Upper lobe of left lung (tissue), 6 donors: ENCODE measurements around the gene HGS. TPM values are rescaled to one million over a fixed set of nuclear protein-coding genes. Genes with fewer than 3 reads are reported as not detected.

Source experiments
- ATAC-seq, 2 donors: fragments of 200-7000 bp; cut with Tn5 transposase; one replicate each; pipeline ENCODE4 v1.9.1; 2022; ENCODE audit warnings: mild to moderate bottlenecking in 2 of 2, moderate library complexity in 2 of 2; ENCODE audit not compliant: low FRiP score in 2 of 2
- DNase-seq, 2 donors: peaks; one replicate each; pipeline ENCODE4 v3.0.0-alpha.2; 2019 to 2020
- H3K27ac ChIP-seq, 4 donors: fragments of 200-600 bp; sonication (generic); one replicate each; pipeline ENCODE4 v1.5.1; 2016 to 2019
- H3K27me3 ChIP-seq, 4 donors: fragments of 200-600 bp; sonication (generic); one replicate each; pipeline ENCODE4 v1.5.1; 2017 to 2019
- H3K36me3 ChIP-seq, 4 donors: fragments of 200-600 bp; sonication (generic); one replicate each; pipeline ENCODE4 v1.5.1; 2016 to 2019
- H3K4me1 ChIP-seq, 4 donors: fragments of 200-600 bp; sonication (generic); one replicate each; pipeline ENCODE4 v1.5.1; 2018 to 2019
- H3K4me3 ChIP-seq, 4 donors: fragments of 200-600 bp; sonication (generic); one replicate each; pipeline ENCODE4 v1.5.1; 2017 to 2019; ENCODE audit warnings: mild to moderate bottlenecking in 2 of 4, moderate library complexity in 1 of 4
- H3K9me3 ChIP-seq, 4 donors: fragments of 200-600 bp; sonication (generic); one replicate each; pipeline ENCODE4 v1.5.1; 2018 to 2019
- EP300 ChIP-seq, 4 donors: sonication (generic); formaldehyde crosslinking; IDR thresholded peaks; one replicate each; pipeline ENCODE4 v1.5.1; 2017; ENCODE audit warnings: antibody characterized with exemption in 4 of 4, control low read depth in 2 of 4
- POLR2A ChIP-seq, 4 donors: fragments of 450-650 bp; IDR thresholded peaks; one replicate each; pipeline ENCODE4 v1.5.1; 2016 to 2017; ENCODE audit warnings: antibody characterized with exemption in 4 of 4, mild to moderate bottlenecking in 2 of 4
- POLR2AphosphoS5 ChIP-seq, 2 donors: sonication (generic); formaldehyde crosslinking; IDR thresholded peaks; one replicate each; pipeline ENCODE4 v1.5.1; 2017; ENCODE audit warnings: antibody characterized with exemption in 2 of 2
- WGBS, 2 donors: methylation state at CpG; one replicate each; pipeline ENCODE4 v1.1.5; 2017 to 2018; 5-methylcytosine and 5-hydroxymethylcytosine counted together
- total RNA-seq, 6 donors: library from RNA; depleted of rRNA in 4 of 6; stranded (reverse); fragments of >200 nt in 4 of 6; gene quantifications; one replicate each; pipeline versions ENCODE4 v1.1.0 to v1.2.1, GENCODE V29; 2016 to 2021
- TF ChIP-seq, protein P1 (sequence below), 6 experiments: fragments of 450-650 bp in 4 of 6; fragments of 200-600 bp in 2 of 6; sonication (generic) in 2 of 6; IDR thresholded peaks; one replicate each; pipeline ENCODE4 v1.5.1; 2016 to 2019; ENCODE audit warnings: antibody characterized with exemption in 6 of 6
- donor health status: DM: no; HTN: no; CAD: no; lungs with moderate emphysema.
- donor health status: DM: no; HTN: yes; CAD: no; lungs with severe emphysema.

Gene HGS, protein sequence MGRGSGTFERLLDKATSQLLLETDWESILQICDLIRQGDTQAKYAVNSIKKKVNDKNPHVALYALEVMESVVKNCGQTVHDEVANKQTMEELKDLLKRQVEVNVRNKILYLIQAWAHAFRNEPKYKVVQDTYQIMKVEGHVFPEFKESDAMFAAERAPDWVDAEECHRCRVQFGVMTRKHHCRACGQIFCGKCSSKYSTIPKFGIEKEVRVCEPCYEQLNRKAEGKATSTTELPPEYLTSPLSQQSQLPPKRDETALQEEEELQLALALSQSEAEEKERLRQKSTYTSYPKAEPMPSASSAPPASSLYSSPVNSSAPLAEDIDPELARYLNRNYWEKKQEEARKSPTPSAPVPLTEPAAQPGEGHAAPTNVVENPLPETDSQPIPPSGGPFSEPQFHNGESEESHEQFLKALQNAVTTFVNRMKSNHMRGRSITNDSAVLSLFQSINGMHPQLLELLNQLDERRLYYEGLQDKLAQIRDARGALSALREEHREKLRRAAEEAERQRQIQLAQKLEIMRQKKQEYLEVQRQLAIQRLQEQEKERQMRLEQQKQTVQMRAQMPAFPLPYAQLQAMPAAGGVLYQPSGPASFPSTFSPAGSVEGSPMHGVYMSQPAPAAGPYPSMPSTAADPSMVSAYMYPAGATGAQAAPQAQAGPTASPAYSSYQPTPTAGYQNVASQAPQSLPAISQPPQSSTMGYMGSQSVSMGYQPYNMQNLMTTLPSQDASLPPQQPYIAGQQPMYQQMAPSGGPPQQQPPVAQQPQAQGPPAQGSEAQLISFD
- 100 to 1,000 TPM in 4 of 6 donors, 10 to 100 TPM in 2; 74.7 to 164 (median 108) TPM for total RNA-seq

DNA sequence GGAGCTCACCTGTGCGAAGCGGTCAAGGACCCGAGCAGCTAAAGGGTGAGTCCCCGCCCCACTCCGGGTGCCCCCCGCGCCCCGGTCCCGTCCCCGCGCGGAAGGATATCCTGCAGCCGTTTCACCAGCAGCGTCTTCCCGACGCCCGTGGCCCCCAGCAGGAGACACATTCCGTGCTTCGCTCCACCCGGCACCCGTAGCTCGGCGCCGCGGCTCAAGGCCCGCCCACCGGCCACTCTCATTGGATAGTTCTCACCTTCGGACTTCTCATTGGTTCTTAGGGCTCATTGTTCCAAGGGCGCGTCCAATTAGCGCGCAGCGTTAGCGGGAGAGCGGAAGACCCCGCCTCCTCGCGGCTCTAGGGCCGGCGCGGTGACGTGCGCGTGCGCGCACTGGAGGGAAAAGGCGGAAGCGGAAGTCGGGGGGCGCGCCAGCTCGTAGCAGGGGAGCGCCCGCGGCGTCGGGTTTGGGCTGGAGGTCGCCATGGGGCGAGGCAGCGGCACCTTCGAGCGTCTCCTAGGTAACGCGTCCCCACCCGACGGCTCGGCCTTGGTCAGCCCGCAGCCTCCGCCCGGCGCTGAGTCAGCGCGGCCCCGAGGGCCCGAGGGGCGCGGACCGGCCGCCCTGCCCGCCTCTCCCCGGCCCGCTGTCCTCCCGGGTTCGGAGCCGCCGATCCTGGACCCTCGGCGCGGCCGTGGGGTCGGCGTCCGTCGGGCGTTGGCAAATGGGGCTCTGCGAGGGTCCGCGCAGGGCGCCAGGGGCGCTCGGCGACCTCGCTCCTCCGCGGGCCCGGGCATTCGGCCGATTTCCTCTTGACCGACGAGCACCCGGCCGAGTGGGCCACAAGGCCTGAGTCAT lies at the start of gene HGS, which contains the start of gene ARL16:
HGS (plus strand) TSS at position 428 of the 858 bp plus-strand sequence; CDS start at position 484, 56 bp downstream.
ARL16 (minus strand) TSS at position 214 of the 858 bp plus-strand sequence; CDS start at position 170, 44 bp downstream.
- peak within 1 kb of the TSS; percentile 88 to 100 (median 92) for H3K4me3 ChIP-seq
- H3K4me1 ChIP-seq = peaks cover 22 to 38% (median 28%) of the 10 kb centered on the region in 4 donors
- no peaks in the 10 kb centered on the region for H3K27me3 ChIP-seq
- WGBS, 2 donors = 0% methylated on average over 22 to 49 of the region's 112 CpGs
- TF ChIP-seq, protein P1, sequence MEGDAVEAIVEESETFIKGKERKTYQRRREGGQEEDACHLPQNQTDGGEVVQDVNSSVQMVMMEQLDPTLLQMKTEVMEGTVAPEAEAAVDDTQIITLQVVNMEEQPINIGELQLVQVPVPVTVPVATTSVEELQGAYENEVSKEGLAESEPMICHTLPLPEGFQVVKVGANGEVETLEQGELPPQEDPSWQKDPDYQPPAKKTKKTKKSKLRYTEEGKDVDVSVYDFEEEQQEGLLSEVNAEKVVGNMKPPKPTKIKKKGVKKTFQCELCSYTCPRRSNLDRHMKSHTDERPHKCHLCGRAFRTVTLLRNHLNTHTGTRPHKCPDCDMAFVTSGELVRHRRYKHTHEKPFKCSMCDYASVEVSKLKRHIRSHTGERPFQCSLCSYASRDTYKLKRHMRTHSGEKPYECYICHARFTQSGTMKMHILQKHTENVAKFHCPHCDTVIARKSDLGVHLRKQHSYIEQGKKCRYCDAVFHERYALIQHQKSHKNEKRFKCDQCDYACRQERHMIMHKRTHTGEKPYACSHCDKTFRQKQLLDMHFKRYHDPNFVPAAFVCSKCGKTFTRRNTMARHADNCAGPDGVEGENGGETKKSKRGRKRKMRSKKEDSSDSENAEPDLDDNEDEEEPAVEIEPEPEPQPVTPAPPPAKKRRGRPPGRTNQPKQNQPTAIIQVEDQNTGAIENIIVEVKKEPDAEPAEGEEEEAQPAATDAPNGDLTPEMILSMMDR (IDR thresholded peaks at IDR 0.05) = peak in 1 of 6 experiments; percentile 5
- TF ChIP-seq POLR2A (IDR thresholded peaks at IDR 0.05) (peak in 3 of 4 donors; percentile 67 to 91 (median 89)), EP300 (IDR thresholded peaks at IDR 0.05) (no peak), POLR2AphosphoS5 (IDR thresholded peaks at IDR 0.05) (peak; percentile 72 to 79)
- no peaks in the 10 kb centered on the region for H3K9me3 ChIP-seq
- peaks cover 15 to 47% (median 31%) of the 10 kb centered on the region in 4 donors for H3K36me3 ChIP-seq
- H3K27ac ChIP-seq = peak within 1 kb of the TSS; percentile 82 to 93 (median 88)
- peak; percentile 96 to 99 for DNase-seq
- peak; percentile 98 for ATAC-seq

DNA sequence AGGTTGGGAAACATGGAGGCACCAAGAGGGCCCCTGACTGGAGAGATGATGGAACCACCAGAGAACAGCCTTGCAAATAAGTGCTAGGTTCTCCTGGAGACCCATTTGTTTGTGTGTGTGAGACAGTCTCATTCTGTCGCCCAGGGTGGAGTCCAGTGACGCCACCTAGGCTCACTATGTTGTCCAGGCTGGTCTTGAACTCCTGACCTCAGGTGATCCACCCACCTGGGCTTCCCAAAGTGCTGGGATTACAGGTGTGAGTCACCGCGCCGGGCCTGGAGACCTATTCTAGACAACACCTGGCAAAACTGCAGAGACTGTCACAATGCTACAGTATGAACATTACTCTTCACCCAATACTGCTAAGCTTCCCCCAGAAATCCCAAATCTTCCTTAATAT lies 48.4 kb upstream of the HGS start:
- peak overlapping the region in 1 of 4 donors; percentile 97 for H3K27ac ChIP-seq

DNA sequence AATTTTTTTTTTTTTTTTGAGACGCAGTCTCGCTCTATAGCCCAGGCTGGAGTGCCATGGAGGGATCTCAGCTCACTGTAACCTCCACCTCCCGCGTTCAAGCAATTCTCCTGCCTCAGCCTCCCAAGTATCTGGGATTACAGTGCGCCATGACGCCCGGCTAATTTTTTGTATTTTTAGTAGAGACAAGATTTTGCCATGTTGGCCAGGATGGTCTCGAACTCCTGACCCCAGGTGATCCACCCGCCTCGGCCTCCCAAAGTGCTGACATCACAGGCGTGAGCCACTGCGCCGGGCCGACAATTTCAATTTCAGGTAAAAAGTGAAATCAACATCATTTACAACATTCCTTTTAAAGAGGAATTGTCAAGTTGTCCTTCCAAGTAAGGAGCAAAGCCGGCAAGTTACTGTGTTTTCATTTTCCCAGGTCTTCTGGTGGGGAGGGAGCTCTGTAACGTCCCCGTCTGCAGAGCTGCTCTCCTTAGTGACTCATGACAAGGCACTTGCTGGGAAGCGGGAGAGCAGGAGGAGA lies 47.8 kb upstream of the HGS start:
- H3K27me3 ChIP-seq = no peaks in the 10 kb centered on the region
- WGBS, 2 donors = 30 to 31% methylated on average over 18 of the region's 18 CpGs
- H3K9me3 ChIP-seq = no peaks in the 10 kb centered on the region
- DNase-seq = no peak
- peak overlapping the region; percentile 89 to 97 (median 94) for H3K27ac ChIP-seq
- peaks cover 0 to 2% (median 0%) of the 10 kb centered on the region in 4 donors for H3K36me3 ChIP-seq
- H3K4me1 ChIP-seq = peaks cover 30 to 40% (median 31%) of the 10 kb centered on the region in 4 donors
- H3K4me3 ChIP-seq = peak overlapping the region; percentile 45 to 96 (median 90)
- peak in 1 of 2 donors; percentile 68 for ATAC-seq
- TF ChIP-seq, protein P1 (IDR thresholded peaks at IDR 0.05) = no peak

More for the DNA sequence above, 48.4 kb upstream of the HGS start:
- ATAC-seq (no peak), DNase-seq (no peak)
- Histone ChIP-seq H3K4me1 (peaks cover 30 to 40% (median 31%) of the 10 kb centered on the region in 4 donors), H3K36me3 (peaks cover 0 to 2% (median 0%) of the 10 kb centered on the region in 4 donors), H3K9me3 (no peaks in the 10 kb centered on the region), H3K4me3 (peak overlapping the region in 2 of 4 donors; percentile 95 to 96), H3K27me3 (no peaks in the 10 kb centered on the region)
- WGBS, 2 donors = 89 to 92% methylated on average over 2 to 5 of the region's 5 CpGs
- TF ChIP-seq, protein P1 (IDR thresholded peaks at IDR 0.05) = no peak
